Fibroblast of peridontal ligament (primary cell): ENCODE measurements around the gene PNPLA8.
"Not testable (repeated sequence)": the region's sequence is repeated elsewhere in the genome, so short reads cannot be mapped to it uniquely, and the experiment has no call there.

Experiments used
- DNase-seq: peaks from one replicate; pipeline ENCODE4 v3.0.0-alpha.2; 2010; ENCODE audit errors: extremely low read depth

PNPLA8 gene

DNA sequence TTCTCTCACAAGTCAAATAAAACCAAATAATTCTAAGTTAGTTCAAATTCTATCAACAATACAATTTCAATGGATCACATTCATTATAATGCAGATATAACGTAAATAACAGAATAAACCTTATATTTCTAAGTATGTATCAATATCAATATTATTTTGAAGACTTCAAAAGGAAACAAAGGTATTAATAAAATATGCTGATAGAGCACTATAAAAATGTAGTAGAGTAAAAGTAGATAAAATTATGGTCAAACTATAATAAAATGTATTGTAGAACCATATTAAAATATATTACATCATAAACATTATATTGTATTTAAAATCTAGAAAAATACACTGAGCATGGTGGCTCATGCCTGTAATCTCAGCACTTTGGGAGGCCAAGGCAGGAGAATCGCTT lies 46.2 kb downstream of the PNPLA8 start:
- DNase-seq: no peak

DNA sequence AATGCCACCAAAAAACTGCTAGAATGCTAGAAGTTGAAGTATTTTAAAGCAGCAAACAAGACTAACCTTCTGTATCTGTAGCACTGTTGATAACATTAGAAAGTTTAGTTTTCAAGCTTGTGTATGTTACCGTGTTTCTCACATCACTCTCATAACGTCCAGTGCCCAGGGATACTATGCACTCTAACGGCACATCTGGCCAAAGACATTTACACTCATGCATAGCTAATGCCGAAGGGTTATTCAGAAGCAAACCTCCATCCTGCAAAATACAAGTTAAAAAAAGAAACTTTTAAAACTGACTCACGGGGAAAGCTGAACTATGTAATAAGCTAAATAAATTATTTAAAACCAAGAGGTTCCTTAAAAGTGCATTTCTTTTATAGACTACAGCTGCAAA lies 46.8 kb downstream of the PNPLA8 start:
- DNase-seq: no peak

DNA sequence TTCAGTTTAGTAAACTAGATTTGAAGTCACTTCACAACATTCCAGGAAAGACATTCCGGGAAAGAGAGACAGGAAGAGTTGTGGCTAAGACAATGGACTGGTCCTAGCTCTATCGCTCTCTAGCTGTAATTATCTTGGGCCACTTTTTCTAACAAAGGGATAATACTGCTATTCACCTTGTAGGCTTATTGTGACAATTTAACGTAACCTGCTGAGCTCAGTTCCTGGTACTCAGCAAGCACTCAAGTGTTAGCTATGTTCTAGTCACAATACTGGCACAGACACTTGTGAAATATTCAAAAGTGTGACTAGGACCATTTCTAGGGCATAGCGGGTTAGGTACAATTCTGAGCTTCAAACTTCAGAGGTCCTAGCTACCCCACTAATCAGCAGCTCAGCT lies 57.7 kb downstream of the PNPLA8 start:
- no peak for DNase-seq

DNA sequence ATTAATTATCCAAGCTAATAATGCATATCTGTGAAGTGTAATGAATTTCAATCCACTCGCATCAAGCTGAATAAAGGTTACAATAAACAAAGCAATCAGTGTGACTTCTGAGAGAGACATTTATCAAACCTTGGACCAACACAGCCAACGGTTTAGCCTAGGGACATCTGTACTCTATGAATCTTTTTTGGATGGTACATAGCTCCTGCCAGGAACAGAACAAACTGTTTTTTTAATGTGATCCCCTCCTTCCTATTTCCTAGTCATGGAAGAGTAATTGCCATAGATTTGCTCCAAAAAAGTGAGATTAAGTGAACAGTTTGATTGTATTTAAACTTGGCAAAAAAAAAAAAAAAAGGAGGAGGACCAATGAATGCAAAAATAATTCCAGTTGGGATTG lies 58.5 kb downstream of the PNPLA8 start:
- no peak for DNase-seq

DNA sequence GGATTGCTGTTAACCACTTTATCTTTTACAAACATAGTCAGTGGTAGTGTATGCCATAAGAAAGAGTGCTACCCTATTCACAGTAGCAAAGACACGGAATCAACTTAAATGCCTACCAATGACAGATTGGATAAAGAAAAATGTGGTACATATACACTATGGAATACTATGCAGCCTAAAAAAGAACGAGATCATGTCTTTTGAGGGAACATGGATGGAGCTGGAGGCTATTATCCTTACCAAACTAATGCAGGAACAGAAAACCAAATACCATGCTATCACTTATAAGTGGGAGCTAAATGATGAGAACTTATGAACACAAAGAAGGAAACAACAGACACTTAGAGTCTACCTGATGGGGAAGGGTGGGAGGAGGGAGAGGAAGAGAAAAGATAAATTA lies 59.6 kb downstream of the PNPLA8 start:
- not testable (repeated sequence) for DNase-seq

DNA sequence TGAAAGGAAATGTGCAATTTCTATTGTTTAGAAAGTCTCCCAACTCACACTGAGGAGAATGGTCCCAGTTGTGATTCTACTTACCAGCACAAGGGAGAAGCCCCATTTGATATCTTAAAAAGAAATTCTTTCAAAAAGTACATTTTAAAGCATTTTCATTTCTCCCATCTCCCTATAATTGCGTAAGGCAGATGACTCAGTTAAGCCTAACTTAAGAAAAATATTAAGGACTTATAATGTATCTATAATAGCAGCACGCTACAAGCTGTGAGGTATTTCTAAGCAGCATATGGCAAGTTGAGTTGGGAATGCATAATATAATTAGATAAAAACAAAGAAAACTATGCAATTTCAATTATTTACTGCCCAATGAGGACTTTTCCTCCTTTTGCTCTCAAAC lies 61.2 kb downstream of the PNPLA8 start:
- DNase-seq: no peak

DNA sequence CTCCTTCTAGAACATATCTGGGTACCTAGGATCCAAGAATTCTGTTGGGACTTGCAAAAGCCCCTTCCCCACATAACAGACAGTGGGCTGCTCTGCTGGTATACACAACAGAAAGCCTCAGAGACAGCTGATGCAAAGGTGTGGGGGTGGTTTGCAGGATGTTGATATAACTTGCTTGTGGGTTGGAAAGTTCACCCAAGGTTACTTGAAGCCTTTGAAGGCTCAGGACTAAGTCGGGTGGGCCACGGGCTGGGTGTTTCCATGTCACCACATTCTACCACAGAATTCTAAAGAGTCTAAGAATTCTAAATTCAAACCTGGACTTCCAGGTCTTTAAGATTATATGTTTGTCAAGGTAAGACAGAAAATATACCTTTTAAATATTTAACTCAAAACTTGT lies 62.3 kb downstream of the PNPLA8 start:
- DNase-seq: no peak

DNA sequence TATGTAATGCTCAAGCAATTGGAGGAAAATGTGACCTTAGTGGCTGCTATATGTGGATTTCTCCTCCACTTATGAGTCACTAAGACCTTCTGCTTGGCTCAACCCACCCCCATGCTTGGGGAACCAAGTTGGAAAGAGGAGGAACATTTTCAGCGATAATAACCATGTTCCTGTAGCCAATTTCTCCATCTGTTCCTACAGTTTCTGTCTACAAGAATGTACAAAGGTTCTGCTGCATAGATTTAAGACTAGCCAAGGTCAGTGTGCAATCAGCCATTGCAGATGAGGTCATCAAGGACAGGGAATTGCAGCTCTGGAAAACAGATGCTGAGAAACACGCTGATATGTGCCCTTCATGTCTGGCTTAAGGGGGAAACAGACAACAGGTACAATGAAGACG lies 64.1 kb downstream of the PNPLA8 start:
- peak; percentile 42 for DNase-seq

DNA sequence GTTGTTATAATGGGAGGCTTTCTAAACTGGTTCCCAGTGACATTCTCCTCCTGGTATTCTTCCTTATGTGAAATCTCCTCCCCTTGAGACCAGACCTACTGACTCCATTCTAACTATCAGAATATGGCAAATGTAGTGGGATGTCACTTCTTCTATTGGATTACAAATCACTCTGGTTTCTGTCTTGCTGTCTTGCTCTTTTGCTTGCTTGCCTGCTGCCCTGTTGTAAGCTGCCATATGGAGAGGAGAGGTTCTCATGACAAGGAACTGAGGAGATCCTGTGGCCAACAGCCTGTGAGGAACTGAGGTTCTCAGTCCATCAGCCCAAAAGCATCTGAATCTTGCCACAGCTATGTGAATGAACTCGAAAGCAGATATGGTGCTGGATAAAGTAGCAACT lies 65.0 kb downstream of the PNPLA8 start:
- no peak for DNase-seq

DNA sequence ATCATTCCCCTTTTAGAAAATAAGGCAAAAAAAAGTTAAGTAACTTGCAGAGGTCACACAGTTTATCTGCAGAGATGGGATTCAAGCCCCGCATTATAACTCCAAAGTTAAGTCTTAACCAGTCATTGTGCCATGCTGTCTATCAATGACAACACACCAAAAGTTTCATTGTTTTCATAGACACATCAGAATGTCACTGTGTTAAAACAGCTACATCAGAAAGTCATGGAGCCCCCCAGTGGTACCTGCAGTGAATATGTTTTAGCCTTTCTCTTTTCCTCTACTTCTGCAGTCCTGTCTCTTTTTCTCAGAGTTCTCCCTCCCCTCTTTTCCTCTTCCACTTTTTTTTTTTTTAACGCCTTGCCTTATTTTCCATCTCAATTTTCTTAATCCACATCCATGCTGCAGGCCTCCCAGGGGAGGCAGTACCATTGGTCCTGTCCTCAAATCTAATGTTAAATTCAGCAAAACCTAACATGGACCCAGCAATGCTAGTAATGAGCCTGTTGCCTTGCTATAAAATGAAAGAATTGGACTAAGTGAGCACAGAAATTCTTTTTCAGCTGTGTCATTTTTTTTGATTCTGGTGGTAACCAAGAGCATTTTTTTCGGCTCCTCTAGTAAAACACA lies 65.9 kb downstream of the PNPLA8 start:
- DNase-seq: peak; percentile 41

DNA sequence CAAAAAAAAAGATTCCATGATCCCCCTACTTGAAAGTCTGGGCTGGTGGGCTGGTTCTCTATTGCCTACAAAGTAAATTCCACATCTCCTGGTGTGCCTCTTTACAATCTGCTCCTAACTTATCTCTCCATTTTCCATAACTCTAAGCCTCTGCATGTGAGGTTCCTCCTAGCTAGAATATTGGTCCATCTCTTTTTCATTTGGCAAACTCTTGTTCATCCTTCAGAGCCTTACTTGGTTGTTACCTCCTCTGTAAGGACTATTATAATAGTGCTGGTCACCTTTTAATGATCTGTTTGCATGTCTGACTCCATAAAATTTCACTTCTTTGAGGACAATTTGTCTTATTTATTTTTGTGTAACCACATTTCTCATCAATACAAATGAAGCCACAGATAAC lies 68.1 kb downstream of the PNPLA8 start:
- no peak for DNase-seq

DNA sequence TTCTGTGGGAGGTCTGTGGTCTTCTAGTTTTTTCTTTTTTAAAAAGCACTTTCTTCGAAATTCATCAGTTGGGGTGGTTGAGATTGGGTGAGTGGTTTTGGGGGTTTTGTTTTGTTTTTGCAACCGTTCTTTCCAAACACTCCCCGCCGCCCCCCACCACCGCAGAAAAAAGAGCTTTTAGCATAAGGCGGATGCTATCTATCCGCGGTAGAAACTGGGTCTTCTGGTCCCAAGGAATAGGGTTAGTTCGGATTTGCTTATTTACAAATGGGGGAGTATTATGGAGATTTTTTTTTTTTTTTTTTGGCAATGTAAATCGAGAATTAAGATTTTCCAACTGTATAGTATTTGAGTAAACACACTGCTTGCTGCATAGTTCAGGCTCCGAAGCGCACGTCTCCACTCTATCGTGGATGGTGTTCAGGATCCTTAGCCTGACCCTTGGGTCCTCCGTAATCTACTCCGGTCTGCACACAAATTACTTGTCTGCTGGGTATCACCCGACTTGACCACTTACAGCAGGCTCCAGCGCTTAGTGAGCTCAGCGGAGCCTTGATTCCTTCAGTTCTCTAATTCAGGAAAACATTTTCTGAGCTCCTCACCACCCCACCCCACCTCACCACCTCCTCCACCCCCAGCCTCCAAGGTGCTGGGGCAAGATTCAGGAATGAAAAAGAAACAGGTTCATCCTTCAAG lies 68.9 kb downstream of the PNPLA8 start:
- no peak for DNase-seq

DNA sequence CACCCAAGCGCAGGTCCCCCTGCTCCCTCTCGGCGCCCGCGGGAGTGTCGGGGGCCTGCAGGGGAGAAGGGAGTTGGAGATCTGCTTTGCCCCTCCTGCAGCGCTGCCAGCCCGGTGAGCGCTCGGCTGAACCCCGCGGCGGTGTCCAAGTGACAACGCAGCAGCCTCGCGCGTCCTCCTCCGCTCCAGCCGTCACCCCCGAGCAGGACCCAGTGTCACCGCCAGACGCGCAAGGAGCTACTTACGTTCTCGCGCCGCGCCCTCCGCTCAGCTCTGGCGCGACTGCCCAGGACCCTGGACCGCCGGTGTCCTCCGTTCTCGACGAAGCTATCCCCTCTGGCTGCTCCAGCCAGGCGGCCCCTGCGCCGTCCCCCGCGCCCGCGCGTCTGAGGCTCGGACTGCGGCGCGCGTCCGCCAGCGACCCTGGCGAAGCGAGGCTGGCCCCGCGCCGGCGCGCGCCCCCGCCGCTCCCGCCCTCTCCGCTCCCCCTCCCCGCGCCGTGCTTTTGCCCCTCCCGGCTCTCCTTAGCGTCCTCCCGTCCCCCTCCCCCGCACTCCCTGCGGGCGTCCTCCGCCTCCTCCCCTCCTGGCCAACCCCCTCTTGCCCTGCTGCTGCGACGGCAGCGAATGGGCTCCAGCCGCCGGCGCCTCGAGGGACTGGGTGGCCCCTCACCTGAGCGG lies 69.8 kb downstream of the PNPLA8 start, which contains the start of gene NRCAM:
Gene NRCAM (minus strand): TSS at position 439 of the 680 bp plus-strand sequence. CDS start 216,372 bp downstream, outside the sequence.
- no peak for DNase-seq

DNA sequence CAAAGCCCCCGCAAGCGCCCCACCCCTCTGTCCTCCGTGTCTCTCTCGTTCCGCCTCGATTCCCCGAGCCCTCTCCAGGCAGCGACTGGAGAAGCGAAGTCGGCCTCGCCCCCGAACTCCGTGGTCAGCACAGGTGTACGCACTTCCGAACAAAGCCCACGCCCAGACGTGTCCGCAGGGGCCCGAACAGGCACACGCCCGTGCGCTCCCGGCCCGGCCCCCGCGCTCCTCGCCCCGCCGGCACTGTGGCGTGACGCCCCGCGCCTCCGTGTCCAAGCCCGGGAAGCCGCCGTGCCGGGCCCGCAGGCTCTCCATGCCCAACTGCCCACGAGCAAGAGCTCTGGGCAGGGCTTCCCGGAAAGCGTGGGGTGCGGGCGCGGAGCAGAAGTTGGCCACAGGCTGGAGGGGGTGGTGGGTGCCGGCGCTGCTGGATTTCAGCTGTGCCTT lies 70.4 kb downstream of the PNPLA8 start:
- DNase-seq: no peak

DNA sequence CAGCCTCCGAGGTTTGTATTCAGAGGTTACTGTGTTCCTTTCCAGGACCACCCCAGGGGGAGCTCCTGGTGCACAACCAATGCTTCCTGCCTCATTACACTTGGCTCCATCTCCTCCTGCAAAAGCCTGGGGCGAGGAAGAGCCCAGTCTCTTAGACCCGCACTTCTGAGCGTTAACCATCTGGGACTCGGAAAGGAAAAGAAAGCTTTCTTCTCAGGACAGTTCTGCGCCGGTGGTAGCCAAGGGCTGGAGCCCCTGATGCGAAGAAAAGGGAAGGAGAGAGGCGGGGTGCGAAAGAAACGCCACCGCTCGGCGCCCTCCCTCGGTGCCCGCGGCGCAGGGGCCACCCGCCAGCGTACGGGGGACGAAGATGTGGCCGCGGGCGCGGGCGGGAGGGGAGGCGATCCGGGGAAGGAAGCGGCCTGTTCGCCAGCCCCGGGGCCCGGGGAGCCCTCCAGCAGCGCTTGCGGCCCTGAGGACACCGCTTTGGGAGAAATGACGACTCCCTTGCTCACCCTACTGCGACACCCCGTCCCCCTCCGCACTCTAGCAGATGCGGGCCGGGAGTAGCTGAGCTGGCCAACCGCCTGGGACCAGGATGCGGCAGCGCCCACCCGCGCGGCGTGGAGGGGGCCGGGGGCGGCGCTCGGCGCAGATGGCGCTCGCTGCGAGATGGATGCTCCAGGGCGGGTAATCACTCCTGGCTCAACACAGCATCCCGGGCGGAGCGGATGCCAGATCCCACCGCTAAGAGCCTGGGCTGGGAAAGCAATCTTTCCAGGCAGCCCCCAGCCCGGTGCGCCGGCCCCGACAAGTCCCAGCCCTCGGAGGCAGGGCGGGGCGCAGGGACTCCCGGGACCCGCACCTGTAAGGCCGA lies 71.0 kb downstream of the PNPLA8 start:
- peak; percentile 15 for DNase-seq

DNA sequence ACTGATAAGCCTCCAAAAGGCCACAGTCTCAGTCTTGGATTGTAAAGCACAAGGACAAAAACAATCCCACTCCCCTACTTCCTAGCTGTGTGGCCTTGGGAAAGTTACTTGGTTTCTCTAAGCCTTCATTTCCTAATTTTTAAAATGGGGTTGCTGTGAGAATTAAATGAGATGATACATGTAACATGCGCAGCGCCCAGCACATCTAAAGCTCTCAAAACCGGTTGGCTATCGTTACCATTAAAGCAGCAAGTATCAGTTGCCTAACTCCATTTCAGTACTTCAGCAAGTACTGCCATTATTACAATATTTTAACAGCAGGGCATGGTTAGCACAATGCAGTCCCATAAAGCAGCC lies 71.6 kb downstream of the PNPLA8 start:
- DNase-seq: no peak

DNA sequence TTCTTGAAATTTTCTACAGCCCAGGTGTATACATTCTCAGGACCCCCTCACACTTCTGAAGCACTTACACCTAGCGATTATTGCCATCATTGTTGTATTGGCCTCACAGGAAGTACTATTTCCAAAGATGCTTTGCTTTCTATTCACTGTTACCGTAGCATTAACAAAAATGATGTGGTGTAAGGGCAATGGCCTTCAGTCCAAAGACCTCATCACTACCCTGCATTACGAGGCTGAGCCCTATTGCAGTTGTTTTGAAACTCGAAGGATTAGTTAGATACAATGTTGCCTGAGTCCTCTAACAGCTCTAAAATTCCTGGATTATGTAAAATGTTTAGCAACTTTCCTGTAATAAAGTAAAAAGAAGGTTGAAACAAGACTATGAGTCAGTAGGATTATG lies 72.6 kb downstream of the PNPLA8 start:
- DNase-seq: no peak

DNA sequence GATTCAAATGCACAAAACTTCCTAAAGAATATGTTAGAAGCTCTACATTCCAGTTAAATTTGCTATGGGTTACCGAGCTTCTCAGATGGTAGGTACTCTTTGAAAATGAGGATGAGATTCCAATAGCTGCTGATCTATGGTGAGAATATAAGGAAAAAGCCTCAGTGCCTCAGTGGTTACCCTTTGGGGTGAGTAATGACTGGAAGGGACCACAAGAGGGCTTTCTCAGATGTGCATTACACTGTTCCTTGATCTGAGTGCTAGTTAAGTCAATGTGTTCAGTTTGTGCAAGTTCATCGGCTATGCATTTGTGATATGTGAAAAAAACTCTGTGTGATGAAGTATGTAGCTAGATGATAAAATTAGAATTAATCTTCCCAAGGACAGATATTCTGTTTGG lies 73.2 kb downstream of the PNPLA8 start:
- peak; percentile 44 for DNase-seq

DNA sequence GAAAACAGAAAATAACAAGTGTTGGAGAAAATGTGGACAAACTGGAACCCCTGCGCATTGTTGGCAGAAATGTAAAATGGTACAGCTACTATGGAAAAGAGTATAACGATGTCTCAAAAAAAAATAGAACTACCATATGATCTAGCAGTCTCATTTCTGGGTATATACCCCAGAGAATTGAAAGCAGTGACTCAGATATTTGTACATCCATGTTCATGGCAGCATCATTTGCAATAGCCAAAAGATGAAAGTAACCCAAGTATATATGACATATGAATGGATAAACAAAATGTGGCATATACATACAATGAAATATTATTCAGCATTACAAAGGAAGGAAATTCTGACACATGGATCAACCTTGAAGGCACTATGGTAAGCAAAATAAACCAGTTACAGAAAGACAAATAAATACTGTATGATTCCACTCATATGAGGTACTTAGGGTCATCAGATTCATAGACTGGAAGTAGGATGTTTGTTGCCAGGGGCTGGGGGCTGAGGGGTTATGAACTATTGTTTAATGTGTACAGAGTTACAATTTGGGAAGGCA lies 74.6 kb downstream of the PNPLA8 start:
- DNase-seq: no peak

DNA sequence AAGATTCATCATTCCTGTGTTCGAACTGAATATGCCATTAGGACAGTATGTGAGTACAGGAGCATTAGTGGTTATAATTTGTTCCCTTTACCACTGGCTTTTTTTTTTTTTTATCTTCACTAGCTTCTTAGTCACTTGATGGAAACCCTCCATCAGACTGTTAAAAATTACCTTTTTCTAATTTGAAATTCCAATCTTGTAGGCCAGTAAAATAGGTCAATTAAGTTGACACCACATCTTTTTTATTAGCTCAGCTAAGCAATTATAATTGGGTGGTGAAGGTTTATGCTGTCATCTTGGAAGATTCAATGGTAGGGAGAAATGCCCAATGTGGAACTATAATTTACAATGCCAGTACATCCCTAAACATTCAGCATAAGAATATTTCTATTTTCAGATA lies 75.8 kb downstream of the PNPLA8 start:
- no peak for DNase-seq

DNA sequence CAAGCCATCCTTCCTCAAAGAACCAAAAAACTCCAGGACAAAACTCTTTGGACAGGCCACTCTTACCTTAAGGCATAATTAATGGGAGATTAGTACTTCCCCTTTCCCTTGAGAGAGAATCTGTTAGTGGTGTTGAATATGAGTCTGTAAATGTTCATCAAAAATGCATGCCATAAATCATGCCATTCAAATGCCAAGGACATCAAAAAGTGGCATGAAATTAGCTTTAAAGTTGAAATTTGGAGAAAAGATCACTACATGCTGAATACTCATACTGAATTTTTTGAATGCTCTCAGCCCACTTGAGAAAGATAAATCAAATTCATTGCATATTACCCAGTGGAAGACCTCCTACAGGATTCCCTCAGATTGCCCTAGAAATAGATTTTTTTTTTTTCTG lies 76.4 kb downstream of the PNPLA8 start:
- no peak for DNase-seq
